Measurements from ENCODE around the gene LCP2.

DNA sequence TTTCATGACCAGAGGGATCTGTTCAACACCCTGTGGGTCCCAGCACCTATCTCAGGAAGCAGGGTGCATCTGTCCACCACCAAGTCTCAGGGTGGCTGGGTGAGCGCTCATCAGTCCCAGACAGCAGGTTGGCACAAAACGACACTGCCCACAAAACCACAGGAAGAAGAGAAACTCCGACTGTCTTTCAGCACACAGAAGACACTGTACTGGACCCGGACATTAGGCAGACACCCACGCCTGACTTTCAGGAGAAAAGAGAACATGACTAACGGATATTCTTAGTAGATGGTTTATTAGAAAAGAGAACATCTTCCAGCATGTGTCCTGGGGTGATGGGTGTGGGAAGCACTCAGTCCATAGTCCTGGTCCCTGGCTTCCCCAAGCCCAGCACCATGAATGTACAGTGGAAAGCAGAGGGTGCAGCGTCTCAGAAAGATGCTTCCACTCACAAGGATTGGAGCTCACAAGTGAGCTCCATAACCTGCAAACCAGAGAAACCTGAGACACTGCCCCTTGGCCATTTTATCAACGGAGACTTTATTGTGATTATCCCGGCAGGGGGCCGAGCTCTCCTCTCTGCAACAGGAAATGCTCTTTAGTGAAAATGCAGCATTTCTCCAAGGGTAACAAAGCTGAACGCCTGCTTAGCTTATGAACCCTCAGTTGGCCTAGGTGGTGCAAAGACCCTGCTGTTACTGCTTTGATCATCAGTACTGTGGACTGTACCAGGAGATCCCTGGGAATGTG, 35.8 kb upstream of the LCP2 start:
- TF ChIP-seq CTCF (conservative IDR thresholded peaks at IDR 0.05; ENCODE audit: low read length) (no peak), EZH2phosphoT487 (IDR thresholded peaks at IDR 0.05; ENCODE audit: borderline replicate concordance) (no peak)

Data from Loucy (cell line).